Neural progenitor cell (in vitro differentiated cells): Measurements from ENCODE around the gene RNF148.

Experiments used
- EZH2 ChIP-seq: fragments of 200-600 bp; sonication (generic); IDR thresholded peaks from 2 replicates; pipeline ENCODE4 v1.6.1; 2017; ENCODE audit warnings: antibody characterized with exemption, mild to moderate bottlenecking, moderate library complexity
- EZH2phosphoT487 ChIP-seq: fragments of 200-600 bp; sonication (generic); IDR thresholded peaks from 2 replicates; pipeline ENCODE4 v1.6.1; 2017; ENCODE audit warnings: antibody characterized with exemption
- TF ChIP-seq, protein P1 (sequence below): fragments of 200-600 bp; sonication (generic); IDR thresholded peaks from 2 replicates; pipeline ENCODE4 v1.5.1; 2017; ENCODE audit warnings: antibody characterized with exemption, mild to moderate bottlenecking

DNA sequence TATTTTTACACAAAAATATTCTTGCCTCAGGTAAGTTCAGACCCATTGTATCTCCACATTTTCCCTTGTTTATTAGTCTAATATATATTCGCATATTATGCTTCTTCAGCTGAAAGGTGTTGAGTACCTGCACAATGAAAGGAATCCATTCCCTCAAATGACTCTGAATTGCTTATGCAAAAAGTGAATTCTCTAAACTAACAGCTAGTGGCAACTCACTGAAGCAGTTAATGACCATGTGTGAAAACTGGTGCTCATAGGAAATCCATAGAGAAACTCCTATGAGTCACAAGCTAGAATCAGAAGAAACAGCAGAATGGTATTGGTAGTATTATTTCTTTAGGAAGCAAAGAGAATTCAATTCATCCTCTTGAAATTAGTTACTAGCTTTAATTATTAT, 33.5 kb upstream of the RNF148 start:
- TF ChIP-seq, protein P1, sequence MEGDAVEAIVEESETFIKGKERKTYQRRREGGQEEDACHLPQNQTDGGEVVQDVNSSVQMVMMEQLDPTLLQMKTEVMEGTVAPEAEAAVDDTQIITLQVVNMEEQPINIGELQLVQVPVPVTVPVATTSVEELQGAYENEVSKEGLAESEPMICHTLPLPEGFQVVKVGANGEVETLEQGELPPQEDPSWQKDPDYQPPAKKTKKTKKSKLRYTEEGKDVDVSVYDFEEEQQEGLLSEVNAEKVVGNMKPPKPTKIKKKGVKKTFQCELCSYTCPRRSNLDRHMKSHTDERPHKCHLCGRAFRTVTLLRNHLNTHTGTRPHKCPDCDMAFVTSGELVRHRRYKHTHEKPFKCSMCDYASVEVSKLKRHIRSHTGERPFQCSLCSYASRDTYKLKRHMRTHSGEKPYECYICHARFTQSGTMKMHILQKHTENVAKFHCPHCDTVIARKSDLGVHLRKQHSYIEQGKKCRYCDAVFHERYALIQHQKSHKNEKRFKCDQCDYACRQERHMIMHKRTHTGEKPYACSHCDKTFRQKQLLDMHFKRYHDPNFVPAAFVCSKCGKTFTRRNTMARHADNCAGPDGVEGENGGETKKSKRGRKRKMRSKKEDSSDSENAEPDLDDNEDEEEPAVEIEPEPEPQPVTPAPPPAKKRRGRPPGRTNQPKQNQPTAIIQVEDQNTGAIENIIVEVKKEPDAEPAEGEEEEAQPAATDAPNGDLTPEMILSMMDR: no peak
- TF ChIP-seq EZH2phosphoT487 (no peak), EZH2 (no peak)
